Gastrocnemius medialis (tissue), 4 donors: Measurements from ENCODE around the gene LASP1NB.
"Not testable (repeated sequence)": the region's sequence is repeated elsewhere in the genome, so short reads cannot be mapped to it uniquely, and the experiment has no call there.

ENCODE experiments used
- POLR2A ChIP-seq, 2 donors: fragments of 450-650 bp; IDR thresholded peaks; one replicate each; pipeline ENCODE4 v1.6.1; 2017; ENCODE audit warnings: antibody characterized with exemption in 2 of 2, mild to moderate bottlenecking in 2 of 2, moderate library complexity in 2 of 2
- TF ChIP-seq, protein P1 (sequence below), 5 experiments: fragments of 450-650 bp in 3 of 5; fragments of 200-600 bp in 2 of 5; sonication (generic) in 2 of 5; IDR thresholded peaks in 4 of 5; conservative IDR thresholded peaks in 1 of 5; 1 replicate in 4 of 5; 2 replicates in 1 of 5; pipeline ENCODE4 v1.5.1; 2016 to 2019; ENCODE audit warnings: antibody characterized with exemption in 5 of 5, mild to moderate bottlenecking in 3 of 5, moderate library complexity in 3 of 5

DNA sequence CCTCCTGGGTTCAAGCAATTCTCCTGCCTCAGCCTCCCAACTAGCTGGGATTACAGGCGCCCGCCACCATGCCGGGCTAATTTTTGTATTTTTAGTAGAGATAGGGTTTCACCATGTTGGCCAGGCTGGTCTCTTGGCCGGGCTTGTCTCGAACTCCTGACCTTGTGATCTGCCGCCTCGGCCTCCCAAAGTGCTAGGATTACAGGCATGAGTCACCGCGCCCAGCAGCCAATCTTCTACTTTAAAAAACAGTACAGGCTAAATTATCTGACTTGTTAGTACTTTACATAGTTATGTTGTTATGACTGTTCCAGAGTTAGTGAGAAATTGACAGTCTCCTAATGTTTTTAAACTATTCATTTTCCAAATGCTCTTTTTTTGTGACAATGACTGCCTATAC lies 8.5 kb downstream of the LASP1NB start:
- TF ChIP-seq, protein P1, sequence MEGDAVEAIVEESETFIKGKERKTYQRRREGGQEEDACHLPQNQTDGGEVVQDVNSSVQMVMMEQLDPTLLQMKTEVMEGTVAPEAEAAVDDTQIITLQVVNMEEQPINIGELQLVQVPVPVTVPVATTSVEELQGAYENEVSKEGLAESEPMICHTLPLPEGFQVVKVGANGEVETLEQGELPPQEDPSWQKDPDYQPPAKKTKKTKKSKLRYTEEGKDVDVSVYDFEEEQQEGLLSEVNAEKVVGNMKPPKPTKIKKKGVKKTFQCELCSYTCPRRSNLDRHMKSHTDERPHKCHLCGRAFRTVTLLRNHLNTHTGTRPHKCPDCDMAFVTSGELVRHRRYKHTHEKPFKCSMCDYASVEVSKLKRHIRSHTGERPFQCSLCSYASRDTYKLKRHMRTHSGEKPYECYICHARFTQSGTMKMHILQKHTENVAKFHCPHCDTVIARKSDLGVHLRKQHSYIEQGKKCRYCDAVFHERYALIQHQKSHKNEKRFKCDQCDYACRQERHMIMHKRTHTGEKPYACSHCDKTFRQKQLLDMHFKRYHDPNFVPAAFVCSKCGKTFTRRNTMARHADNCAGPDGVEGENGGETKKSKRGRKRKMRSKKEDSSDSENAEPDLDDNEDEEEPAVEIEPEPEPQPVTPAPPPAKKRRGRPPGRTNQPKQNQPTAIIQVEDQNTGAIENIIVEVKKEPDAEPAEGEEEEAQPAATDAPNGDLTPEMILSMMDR (IDR thresholded peaks at IDR 0.05 in 4 of 5, conservative IDR thresholded peaks at IDR 0.05 in 1 of 5), result not testable (repeated sequence)
- TF ChIP-seq POLR2A (IDR thresholded peaks at IDR 0.05), result not testable (repeated sequence)
